ENCODE measurements around the gene SULT6B1.

SULT6B1 gene

GRCh38 chr2:37180640-37181039, 7.8 kb downstream of the SULT6B1 start:
- no peak overlapping the region for H3K27ac ChIP-seq (ENCODE audit: low read depth in 2 of 2, low read length in 2 of 2)

GRCh38 chr2:37180006-37180639, 8.3 kb downstream of the SULT6B1 start:
- no peaks in the 10 kb centered on the region for H3K27me3 ChIP-seq (ENCODE audit: control insufficient read depth in 2 of 2, insufficient read depth in 2 of 2, low read length in 2 of 2)
- no peak overlapping the region for H3K4me3 ChIP-seq (ENCODE audit: low read length in 2 of 2)
- H3K36me3 ChIP-seq (ENCODE audit: control insufficient read depth in 2 of 2, insufficient read depth in 2 of 2, low read length in 2 of 2) = no peaks in the 10 kb centered on the region
- no peak overlapping the region for H3K27ac ChIP-seq (ENCODE audit: low read depth in 2 of 2, low read length in 2 of 2)
- no peaks in the 10 kb centered on the region for H3K4me1 ChIP-seq (ENCODE audit: control insufficient read depth in 2 of 2, insufficient read depth in 2 of 2, low read length in 2 of 2)
- H3K9ac ChIP-seq (ENCODE audit: low read depth in 1 of 2, low read length in 2 of 2) = no peak overlapping the region
- no peaks in the 10 kb centered on the region for H3K9me3 ChIP-seq (ENCODE audit: control insufficient read depth in 2 of 2, low read length in 2 of 2)

More at GRCh38 chr2:37180640-37181039, 7.8 kb downstream of the SULT6B1 start:
- H3K4me1 ChIP-seq (ENCODE audit: control insufficient read depth in 2 of 2, insufficient read depth in 2 of 2, low read length in 2 of 2) = no peaks in the 10 kb centered on the region
- H3K27me3 ChIP-seq (ENCODE audit: control insufficient read depth in 2 of 2, insufficient read depth in 2 of 2, low read length in 2 of 2) = no peaks in the 10 kb centered on the region
- no peaks in the 10 kb centered on the region for H3K9me3 ChIP-seq (ENCODE audit: control insufficient read depth in 2 of 2, low read length in 2 of 2)
- H3K4me3 ChIP-seq (ENCODE audit: low read length in 2 of 2) = no peak overlapping the region
- H3K9ac ChIP-seq (ENCODE audit: low read depth in 1 of 2, low read length in 2 of 2) = no peak overlapping the region
- no peaks in the 10 kb centered on the region for H3K36me3 ChIP-seq (ENCODE audit: control insufficient read depth in 2 of 2, insufficient read depth in 2 of 2, low read length in 2 of 2)

DNA sequence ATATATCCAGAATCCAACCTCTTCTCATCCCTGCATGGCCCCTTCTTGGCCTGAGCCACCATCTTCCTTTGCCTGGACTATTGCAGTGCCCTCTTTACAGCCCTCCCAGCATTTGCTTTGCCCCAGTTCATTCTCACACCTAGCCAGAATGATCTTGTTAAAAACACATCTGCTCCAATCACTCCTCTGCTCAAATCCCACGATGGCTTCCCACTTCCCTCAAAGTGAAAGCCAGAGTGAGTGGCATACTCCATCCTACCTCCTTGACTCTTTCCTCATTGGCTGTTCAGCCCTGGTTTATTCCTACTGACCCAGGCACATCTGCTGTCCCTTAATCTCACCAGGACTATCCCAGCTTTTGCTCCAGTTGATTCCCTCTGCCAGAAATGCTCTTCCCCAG, 14.7 kb downstream of the SULT6B1 start:
- Histone ChIP-seq H3K36me3 (ENCODE audit: control insufficient read depth in 2 of 2, insufficient read depth in 2 of 2, low read length in 2 of 2) (no peaks in the 10 kb centered on the region), H3K4me3 (ENCODE audit: low read length in 2 of 2) (no peak overlapping the region), H3K27ac (ENCODE audit: low read depth in 2 of 2, low read length in 2 of 2) (no peak overlapping the region), H3K9me3 (ENCODE audit: control insufficient read depth in 2 of 2, low read length in 2 of 2) (no peaks in the 10 kb centered on the region), H3K4me1 (ENCODE audit: control insufficient read depth in 2 of 2, insufficient read depth in 2 of 2, low read length in 2 of 2) (no peaks in the 10 kb centered on the region), H3K27me3 (ENCODE audit: control insufficient read depth in 2 of 2, insufficient read depth in 2 of 2, low read length in 2 of 2) (no peaks in the 10 kb centered on the region), H3K9ac (ENCODE audit: low read depth in 1 of 2, low read length in 2 of 2) (no peak overlapping the region)

- Histone ChIP-seq H3K4me1 (ENCODE audit: control insufficient read depth in 2 of 2, insufficient read depth in 2 of 2, low read length in 2 of 2) (peaks cover 0 to 4% of the 10 kb centered on the region in 2 donors), H3K36me3 (ENCODE audit: control insufficient read depth in 2 of 2, insufficient read depth in 2 of 2, low read length in 2 of 2) (no peaks in the 10 kb centered on the region), H3K4me3 (ENCODE audit: low read length in 2 of 2) (no peak overlapping the region), H3K27me3 (ENCODE audit: control insufficient read depth in 2 of 2, insufficient read depth in 2 of 2, low read length in 2 of 2) (no peaks in the 10 kb centered on the region), H3K9ac (ENCODE audit: low read depth in 1 of 2, low read length in 2 of 2) (no peak overlapping the region), H3K27ac (ENCODE audit: low read depth in 2 of 2, low read length in 2 of 2) (no peak overlapping the region), H3K9me3 (ENCODE audit: control insufficient read depth in 2 of 2, low read length in 2 of 2) (no peaks in the 10 kb centered on the region)
These were observed 16.9 kb downstream of the SULT6B1 start for GRCh38 chr2:37171624-37171950.

- Histone ChIP-seq H3K36me3 (ENCODE audit: control insufficient read depth in 2 of 2, insufficient read depth in 2 of 2, low read length in 2 of 2) (no peaks in the 10 kb centered on the region), H3K9ac (ENCODE audit: low read depth in 1 of 2, low read length in 2 of 2) (peak overlapping the region in 1 of 2 donors; percentile 43), H3K9me3 (ENCODE audit: control insufficient read depth in 2 of 2, low read length in 2 of 2) (no peaks in the 10 kb centered on the region), H3K27ac (ENCODE audit: low read depth in 2 of 2, low read length in 2 of 2) (peak overlapping the region; percentile 38 to 48), H3K27me3 (ENCODE audit: control insufficient read depth in 2 of 2, insufficient read depth in 2 of 2, low read length in 2 of 2) (no peaks in the 10 kb centered on the region), H3K4me3 (ENCODE audit: low read length in 2 of 2) (peak overlapping the region in 1 of 2 donors; percentile 20), H3K4me1 (ENCODE audit: control insufficient read depth in 2 of 2, insufficient read depth in 2 of 2, low read length in 2 of 2) (peaks cover 0 to 4% of the 10 kb centered on the region in 2 donors)
These were observed 20.1 kb downstream of the SULT6B1 start for GRCh38 chr2:37168217-37168981.

DNA sequence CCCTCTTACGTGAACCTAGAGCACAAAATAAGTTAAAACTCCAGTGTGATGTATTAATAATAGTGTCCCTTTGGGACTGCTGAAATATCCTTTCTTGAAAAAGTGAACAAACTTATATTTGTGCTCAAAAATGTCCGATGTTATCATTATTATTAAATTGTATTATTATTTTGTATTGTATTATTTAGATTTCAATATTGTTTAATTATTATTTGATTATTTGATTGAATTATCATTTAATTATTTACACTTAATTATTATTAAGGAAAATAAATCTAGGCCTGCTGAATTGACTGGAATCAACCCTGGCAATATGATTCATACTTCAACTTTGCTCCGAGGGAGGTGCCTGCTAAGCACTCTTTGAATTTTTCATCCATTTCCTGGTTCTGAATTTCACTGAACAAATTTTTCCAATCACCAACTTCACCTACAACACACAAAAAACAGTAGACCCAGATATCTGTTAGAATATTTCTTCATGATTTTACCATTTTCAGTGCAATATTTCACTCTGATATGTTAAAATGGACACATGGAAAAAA, 20.8 kb downstream of the SULT6B1 start:
- H3K4me3 ChIP-seq (ENCODE audit: low read length in 2 of 2) = peak overlapping the region in 1 of 2 donors; percentile 23
- H3K36me3 ChIP-seq (ENCODE audit: control insufficient read depth in 2 of 2, insufficient read depth in 2 of 2, low read length in 2 of 2) = no peaks in the 10 kb centered on the region
- no peaks in the 10 kb centered on the region for H3K27me3 ChIP-seq (ENCODE audit: control insufficient read depth in 2 of 2, insufficient read depth in 2 of 2, low read length in 2 of 2)
- H3K27ac ChIP-seq (ENCODE audit: low read depth in 2 of 2, low read length in 2 of 2) = peak overlapping the region; percentile 38 to 48
- no peaks in the 10 kb centered on the region for H3K9me3 ChIP-seq (ENCODE audit: control insufficient read depth in 2 of 2, low read length in 2 of 2)
- H3K4me1 ChIP-seq (ENCODE audit: control insufficient read depth in 2 of 2, insufficient read depth in 2 of 2, low read length in 2 of 2) = peaks cover 0 to 4% of the 10 kb centered on the region in 2 donors
- H3K9ac ChIP-seq (ENCODE audit: low read depth in 1 of 2, low read length in 2 of 2) = peak overlapping the region in 1 of 2 donors; percentile 43

- no peak overlapping the region for H3K9ac ChIP-seq (ENCODE audit: low read depth in 1 of 2, low read length in 2 of 2)
- H3K9me3 ChIP-seq (ENCODE audit: control insufficient read depth in 2 of 2, low read length in 2 of 2) = no peaks in the 10 kb centered on the region
- H3K36me3 ChIP-seq (ENCODE audit: control insufficient read depth in 2 of 2, insufficient read depth in 2 of 2, low read length in 2 of 2) = no peaks in the 10 kb centered on the region
- no peak overlapping the region for H3K4me3 ChIP-seq (ENCODE audit: low read length in 2 of 2)
- peaks cover 0 to 4% of the 10 kb centered on the region in 2 donors for H3K4me1 ChIP-seq (ENCODE audit: control insufficient read depth in 2 of 2, insufficient read depth in 2 of 2, low read length in 2 of 2)
- no peak overlapping the region for H3K27ac ChIP-seq (ENCODE audit: low read depth in 2 of 2, low read length in 2 of 2)
- no peaks in the 10 kb centered on the region for H3K27me3 ChIP-seq (ENCODE audit: control insufficient read depth in 2 of 2, insufficient read depth in 2 of 2, low read length in 2 of 2)
These were observed 23.7 kb downstream of the SULT6B1 start for GRCh38 chr2:37164757-37165156.

- Histone ChIP-seq H3K27ac (ENCODE audit: low read depth in 2 of 2, low read length in 2 of 2) (peak within 1 kb of the TSS; percentile 66 to 85), H3K36me3 (ENCODE audit: control insufficient read depth in 2 of 2, insufficient read depth in 2 of 2, low read length in 2 of 2) (no peaks in the 10 kb centered on the region), H3K9ac (ENCODE audit: low read depth in 1 of 2, low read length in 2 of 2) (peak within 1 kb of the TSS; percentile 73 to 76), H3K27me3 (ENCODE audit: control insufficient read depth in 2 of 2, insufficient read depth in 2 of 2, low read length in 2 of 2) (no peaks in the 10 kb centered on the region), H3K4me3 (ENCODE audit: low read length in 2 of 2) (peak within 1 kb of the TSS; percentile 75 to 92), H3K4me1 (ENCODE audit: control insufficient read depth in 2 of 2, insufficient read depth in 2 of 2, low read length in 2 of 2) (peaks cover 8 to 15% of the 10 kb centered on the region in 2 donors), H3K9me3 (ENCODE audit: control insufficient read depth in 2 of 2, low read length in 2 of 2) (no peaks in the 10 kb centered on the region)
These were observed 31.4 kb downstream of the SULT6B1 start, which contains the start of gene EIF2AK2 for GRCh38 chr2:37156857-37157714. Gene EIF2AK2, minus strand, starts transcription at chr2:37156980. Its CDS starts 9,174 bp downstream, at chr2:37147806.

DNA sequence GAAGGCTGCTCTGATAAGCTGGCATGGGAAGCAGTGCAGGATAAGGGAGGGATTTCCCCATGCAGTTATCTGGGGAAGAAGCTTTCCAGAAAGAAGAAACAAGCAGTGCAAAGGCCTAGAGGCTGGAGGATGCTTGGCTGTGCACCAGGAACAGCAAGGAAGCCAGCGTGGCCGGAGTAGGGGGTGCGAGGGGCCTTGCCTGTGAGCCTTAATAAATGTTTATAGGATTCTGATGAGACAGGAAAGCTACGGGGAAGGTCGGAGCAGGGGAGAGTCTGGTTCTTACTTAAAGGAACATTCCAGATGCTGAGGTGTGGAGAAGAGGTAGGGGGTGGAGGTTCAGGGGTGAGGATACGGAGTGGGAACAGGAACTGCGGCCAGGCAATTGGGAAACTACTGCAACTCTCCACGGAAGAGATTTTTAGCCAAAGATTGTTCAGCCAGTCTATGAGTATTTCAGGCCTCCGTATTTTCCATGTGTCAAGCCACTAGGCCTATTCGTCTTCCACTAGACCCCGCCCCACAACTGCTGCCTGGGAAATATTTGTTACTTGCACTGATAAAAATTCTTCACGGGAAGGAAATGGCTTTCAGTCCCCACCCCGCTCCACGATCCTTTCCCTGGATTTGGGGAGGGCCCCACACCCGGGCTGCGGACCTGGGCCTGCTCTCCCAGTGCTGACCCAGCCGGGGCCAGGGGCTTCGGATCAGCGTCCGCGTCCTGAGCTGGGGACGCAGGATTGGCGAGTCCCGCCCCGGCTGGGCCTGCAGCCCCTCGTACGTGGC, 32.2 kb downstream of the SULT6B1 start:
- no peaks in the 10 kb centered on the region for H3K9me3 ChIP-seq (ENCODE audit: control insufficient read depth in 2 of 2, low read length in 2 of 2)
- peak overlapping the region; percentile 75 to 92 for H3K4me3 ChIP-seq (ENCODE audit: low read length in 2 of 2)
- H3K9ac ChIP-seq (ENCODE audit: low read depth in 1 of 2, low read length in 2 of 2) = peak overlapping the region; percentile 73 to 76
- peak overlapping the region; percentile 66 to 85 for H3K27ac ChIP-seq (ENCODE audit: low read depth in 2 of 2, low read length in 2 of 2)
- no peaks in the 10 kb centered on the region for H3K27me3 ChIP-seq (ENCODE audit: control insufficient read depth in 2 of 2, insufficient read depth in 2 of 2, low read length in 2 of 2)
- H3K4me1 ChIP-seq (ENCODE audit: control insufficient read depth in 2 of 2, insufficient read depth in 2 of 2, low read length in 2 of 2) = peaks cover 8 to 15% of the 10 kb centered on the region in 2 donors
- H3K36me3 ChIP-seq (ENCODE audit: control insufficient read depth in 2 of 2, insufficient read depth in 2 of 2, low read length in 2 of 2) = no peaks in the 10 kb centered on the region
